GM12878 (cell line): ENCODE results near the gene SPIB. TPM values are rescaled to one million over a fixed set of nuclear protein-coding genes. Genes with fewer than 3 reads are reported as not detected.

Source experiments
- ATAC-seq: fragments of 200-7000 bp; cut with Tn5 transposase; 3 replicates; pipeline ENCODE4 v1.9.1; 2020; ENCODE audit warnings: mild to moderate bottlenecking, moderate library complexity
- BruUV-seq: library from RNA; stranded (reverse); fragments of 400-500 nt; replicated peaks from 2 replicates; lab custom pipeline; 2021; lab: Mats Ljungman, UMichigan
- CTCF ChIA-PET: fragments of 300-600 bp; sonication (Branson Sonifier 250); formaldehyde crosslinking; extraction: SDS; loops from one replicate; lab custom pipeline; 2021; ENCODE audit warnings: inconsistent platforms; lab: Yijun Ruan, JAX
- POLR2A ChIA-PET: fragments of 350-600 bp; formaldehyde crosslinking; extraction: SDS; loops from one replicate; lab custom pipeline; 2021; ENCODE audit warnings: inconsistent platforms; lab: Charles Lee
- RAD21 ChIA-PET: fragments of 300-600 bp; sonication (Branson Sonifier 250); formaldehyde crosslinking; loops from one replicate; lab custom pipeline; 2023; ENCODE audit warnings: antibody characterized with exemption; ENCODE audit not compliant: unreplicated experiment; lab: Charles Lee
- SMC1A ChIA-PET: fragments of 300-600 bp; sonication (Branson Sonifier 250); formaldehyde crosslinking; loops from one replicate; lab custom pipeline; 2023; ENCODE audit not compliant: unreplicated experiment, uncharacterized antibody; lab: Charles Lee
- DNase-seq: peaks from one replicate; pipeline ENCODE4 v3.0.0-alpha.2; 2011; ENCODE audit warnings: low read depth, low spot score
- FAIRE-seq: peaks from 3 replicates; lab custom pipeline; 2011; peaks lifted over from hg19 to GRCh38; lab: Jason Lieb, UNC
- H2AFZ ChIP-seq: 2 replicates; pipeline ENCODE4 v1.6.0; 2011; ENCODE audit warnings: low read depth, low read length, control low read depth; ENCODE audit not compliant: control insufficient read depth
- H3K27ac ChIP-seq: 2 replicates; pipeline ENCODE4 v1.5.1; 2011; ENCODE audit warnings: control low read depth; ENCODE audit not compliant: control insufficient read depth, insufficient read depth
- H3K27me3 ChIP-seq, 2 experiments: replicated peaks in 1 of 2; 2 replicates each; pipeline versions ENCODE4 v1.6.0 to v1.6.1; 2011; ENCODE audit warnings: low read length in 1 of 2; ENCODE audit not compliant: control insufficient read depth in 2 of 2, insufficient read depth in 2 of 2
- H3K36me3 ChIP-seq, 2 experiments: 2 replicates each; pipeline ENCODE4 v1.5.1; 2011; ENCODE audit warnings: low read length in 1 of 2; ENCODE audit not compliant: control insufficient read depth in 2 of 2, insufficient read depth in 2 of 2
- H3K4me1 ChIP-seq: 2 replicates; pipeline ENCODE4 v1.6.1; 2011; ENCODE audit warnings: mild to moderate bottlenecking, low read length, moderate library complexity, mixed read lengths; ENCODE audit not compliant: control insufficient read depth, insufficient read depth
- H3K4me2 ChIP-seq: 2 replicates; pipeline ENCODE4 v1.6.0; 2011; ENCODE audit warnings: control low read depth; ENCODE audit not compliant: control insufficient read depth, insufficient read depth
- H3K4me3 ChIP-seq: fragments of 200-600 bp; sonication (generic); 2 replicates; pipeline ENCODE4 v1.5.1; 2016
- H3K79me2 ChIP-seq: 2 replicates; pipeline ENCODE4 v1.6.0; 2011; ENCODE audit warnings: low read length; ENCODE audit not compliant: control insufficient read depth, insufficient read depth
- H3K9ac ChIP-seq: 2 replicates; pipeline ENCODE4 v1.8.0; 2011; ENCODE audit warnings: low read length, control low read depth, mixed read lengths; ENCODE audit not compliant: control insufficient read depth, insufficient read depth
- H3K9me3 ChIP-seq: replicated peaks from 3 replicates; pipeline ENCODE4 v1.5.1; 2011; ENCODE audit warnings: mild to moderate bottlenecking, low read length; ENCODE audit not compliant: control insufficient read depth, insufficient read depth
- H4K20me1 ChIP-seq: 2 replicates; pipeline ENCODE4 v1.6.0; 2011; ENCODE audit not compliant: control insufficient read depth, insufficient read depth
- BRCA1 ChIP-seq: IDR thresholded peaks from 2 replicates; pipeline ENCODE4 v1.6.1; 2011; ENCODE audit warnings: low read depth, low read length, improper control_type of control experiment
- CEBPZ ChIP-seq: fragments of 150-350 bp; IDR thresholded peaks from 2 replicates; pipeline ENCODE4 v1.6.1; 2016; ENCODE audit warnings: low read depth, low read length
- GABPA ChIP-seq: IDR thresholded peaks from 2 replicates; pipeline ENCODE4 v1.6.1; 2014; ENCODE audit warnings: antibody characterized with exemption, low read depth, mild to moderate bottlenecking, inconsistent platforms
- MTA3 ChIP-seq: IDR thresholded peaks from 2 replicates; pipeline ENCODE4 v1.6.1; 2012; ENCODE audit warnings: low read length, inconsistent platforms, borderline replicate concordance
- REST ChIP-seq: IDR thresholded peaks from 2 replicates; pipeline ENCODE4 v1.6.1; 2012; ENCODE audit warnings: mild to moderate bottlenecking, low read depth, low read length
- SUZ12 ChIP-seq: fragments of 200-600 bp; sonication (generic); IDR thresholded peaks from one replicate; pipeline ENCODE4 v1.6.1; 2018; ENCODE audit warnings: antibody characterized with exemption, mild to moderate bottlenecking; ENCODE audit not compliant: unreplicated experiment
- YY1 ChIP-seq: IDR thresholded peaks from 2 replicates; pipeline ENCODE4 v1.6.1; 2011; ENCODE audit warnings: low read depth, mild to moderate bottlenecking, low read length
- WGBS: methylation state at CpG from one replicate; pipeline ENCODE4 v1.1.6; 2016; ENCODE audit warnings: low lambda C conversion rate; ENCODE audit not compliant: insufficient replicate concordance, insufficient coverage; ENCODE audit errors: missing lambda C conversion rate; 5-methylcytosine and 5-hydroxymethylcytosine counted together
- in situ Hi-C: fragments of 300-500 bp; cut with MboI; formaldehyde crosslinking; loops from 9 replicates; pipeline ENCODE4 v1.14.3; 2018; ENCODE audit warnings: mixed read lengths
- intact Hi-C: fragments of 100-400 bp; cut with micrococcal nuclease; formaldehyde crosslinking; loops from one replicate; pipeline ENCODE4 v1.14.2; 2022; ENCODE audit not compliant: unreplicated experiment
- polyA plus RNA-seq, 11 experiments: library from polyadenylated mRNA; depleted of rRNA in 4 of 11; unstranded in 6 of 11; stranded (reverse) in 5 of 11; fragments of >200 nt; fragmentation: Nextera tagmentation in 4 of 11; fragmentation: Illumina TruSeq in 1 of 11; extraction: Ambion mirVana in 4 of 11; extraction: Trizol in 1 of 11; gene quantifications; 1 replicate in 1 of 11; 2 replicates in 10 of 11; pipeline versions ENCODE4 v1.2.1 to v1.2.3, GENCODE V29; 2011 to 2016; ENCODE audit warnings: inconsistent platforms in 2 of 11, missing spikeins in 2 of 11, low read depth in 1 of 11
- total RNA-seq, 4 experiments: library from RNA; depleted of rRNA in 3 of 4; stranded (reverse); fragments of >200 nt in 3 of 4; fragmentation: Illumina TruSeq in 1 of 4; extraction: Trizol in 1 of 4; gene quantifications; 2 replicates each; pipeline versions ENCODE4 v1.2.1 to v1.2.3, GENCODE V29; 2013 to 2021
- TF ChIP-seq, protein P1 (sequence below): IDR thresholded peaks from 2 replicates; pipeline ENCODE4 v1.6.1; 2012; ENCODE audit warnings: low read depth, low read length, improper control_type of control experiment

SPIB gene
- total and polyA plus RNA-seq, 10 of the 15 experiments (the other 5 are each of a cell fraction or from before 2014, with no cell fraction given), result 3.5 to 123 (median 56.0) TPM

DNA sequence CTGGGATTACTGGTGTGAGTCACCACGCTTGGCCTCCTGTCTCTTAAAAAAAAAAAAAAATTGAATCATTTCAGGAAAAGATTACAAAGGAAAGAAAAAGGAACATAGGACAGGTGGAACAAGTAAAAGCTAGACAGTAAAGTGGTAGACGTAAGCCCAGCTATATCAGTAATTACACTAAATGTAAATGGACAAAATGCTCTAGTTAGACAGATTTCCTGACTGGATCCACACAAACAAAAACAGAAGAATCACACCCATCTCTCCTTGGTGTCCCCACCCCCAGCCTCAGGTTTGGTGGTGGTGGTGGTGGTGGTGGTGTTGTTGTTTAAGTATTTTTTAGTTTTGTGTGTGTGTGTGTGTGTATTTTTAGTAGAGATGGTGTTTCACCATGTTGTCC is 6.3 kb upstream of the SPIB start:
- 50% methylated on average over 2 of the region's 2 CpGs for WGBS
- ATAC-seq, result no peak
- in situ Hi-C loops, result no loop called here
- TF ChIP-seq MTA3 (no peak), SUZ12 (no peak), BRCA1 (no peak), YY1 (no peak), REST (no peak), CEBPZ (no peak), GABPA (no peak)
- TF ChIP-seq, protein P1, sequence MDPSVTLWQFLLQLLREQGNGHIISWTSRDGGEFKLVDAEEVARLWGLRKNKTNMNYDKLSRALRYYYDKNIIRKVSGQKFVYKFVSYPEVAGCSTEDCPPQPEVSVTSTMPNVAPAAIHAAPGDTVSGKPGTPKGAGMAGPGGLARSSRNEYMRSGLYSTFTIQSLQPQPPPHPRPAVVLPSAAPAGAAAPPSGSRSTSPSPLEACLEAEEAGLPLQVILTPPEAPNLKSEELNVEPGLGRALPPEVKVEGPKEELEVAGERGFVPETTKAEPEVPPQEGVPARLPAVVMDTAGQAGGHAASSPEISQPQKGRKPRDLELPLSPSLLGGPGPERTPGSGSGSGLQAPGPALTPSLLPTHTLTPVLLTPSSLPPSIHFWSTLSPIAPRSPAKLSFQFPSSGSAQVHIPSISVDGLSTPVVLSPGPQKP, result no peak
- TF ChIP-seq, all 136 proteins: peak for 0
- CTCF ChIA-PET, result interaction anchor here (0.7 to 1.4 kb wide), 3 partner anchors 48 to 158 kb away, joined by 3 to 9 read pairs (median 4); no protein-coding TSS in a partner anchor
- DNase-seq (no peak), FAIRE-seq (no peak)
- Histone ChIP-seq H2AFZ (no peak overlapping the region), H3K27ac (no peak overlapping the region), H3K9ac (no peak overlapping the region), H3K79me2 (no peaks in the 10 kb centered on the region), H3K4me2 (no peak overlapping the region), H3K4me3 (no peak overlapping the region), H4K20me1 (no peaks in the 10 kb centered on the region), H3K36me3 (peaks cover 2 to 19% of the 10 kb centered on the region in 2 experiments; a peak in 2 of 4 replicates), H3K4me1 (peaks cover 27% of the 10 kb centered on the region), H3K9me3 (no peaks in the 10 kb centered on the region), H3K27me3 (no peaks in the 10 kb centered on the region)
- POLR2A ChIA-PET, result no interaction called here
- intact Hi-C loops, result no loop called here
- SMC1A ChIA-PET, result interaction anchor here (0.6 to 1.0 kb wide), 2 partner anchors 36 to 239 kb away, joined by 3 to 4 read pairs; partner anchors contain the start of gene NR1H2
- RAD21 ChIA-PET, result interaction anchor here (0.6 to 0.9 kb wide), 2 partner anchors 45 to 46 kb away, joined by 3 to 4 read pairs; no protein-coding TSS in a partner anchor
- no TSS peak for BruUV-seq
